ENCODE data around the gene HEATR1.
"Not testable (repeated sequence)": the region's sequence is repeated elsewhere in the genome, so short reads cannot be mapped to it uniquely, and the experiment has no call there.

Gene HEATR1

DNA sequence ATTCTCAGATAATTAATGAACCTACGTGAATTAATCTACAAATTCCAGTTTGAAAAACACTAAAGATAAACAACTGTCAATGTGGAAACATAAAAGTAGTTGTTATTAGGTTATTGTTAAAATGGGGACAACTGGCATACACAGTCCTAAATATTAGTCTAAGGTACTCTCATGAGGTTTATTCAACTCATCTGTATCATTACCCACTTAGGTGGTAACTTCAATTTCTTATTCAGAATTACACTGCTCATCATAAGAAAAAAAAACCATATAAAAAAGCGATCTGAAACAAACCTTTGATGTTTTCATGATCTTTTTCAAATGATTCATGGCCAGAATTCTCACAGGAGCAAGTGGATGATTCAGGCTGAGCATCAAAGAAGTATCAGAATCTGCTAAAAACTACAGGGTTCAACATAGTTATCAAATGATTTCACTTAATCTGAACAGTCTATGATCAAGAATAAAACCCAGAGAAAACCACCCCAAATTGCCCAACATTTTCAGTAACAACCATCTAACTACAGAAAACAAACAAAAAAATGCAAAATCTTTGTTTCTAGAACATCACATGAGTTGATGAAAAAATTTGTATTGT lies 13.7 kb downstream of the HEATR1 start:
- no peak for DNase-seq

- DNase-seq = no peak
Observed at GRCh38 chr1:236589531-236589930, 14.8 kb downstream of the HEATR1 start.

GRCh38 chr1:236581528-236581927 lies 22.8 kb downstream of the HEATR1 start:
- no peak for DNase-seq

DNA sequence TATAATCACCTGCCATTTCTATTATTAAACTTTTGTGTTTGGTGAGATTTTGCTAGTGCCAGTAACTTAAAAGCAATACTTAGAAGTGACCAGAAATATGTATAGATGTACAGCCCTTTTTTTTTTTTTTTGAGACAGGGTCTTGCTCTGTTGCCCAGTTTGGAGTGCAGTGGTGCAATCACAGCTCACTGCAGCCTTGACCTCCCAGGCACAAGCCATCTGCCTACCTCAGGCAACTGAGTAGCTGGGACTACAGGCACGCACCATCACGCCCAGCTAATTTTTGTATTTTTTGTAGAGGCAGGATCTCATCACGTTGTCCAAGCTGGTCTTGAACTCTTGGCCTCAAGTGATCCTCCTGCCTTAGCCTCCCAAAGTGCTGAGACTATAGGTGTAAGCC lies 23.9 kb downstream of the HEATR1 start:
- not testable (repeated sequence) for DNase-seq

DNA sequence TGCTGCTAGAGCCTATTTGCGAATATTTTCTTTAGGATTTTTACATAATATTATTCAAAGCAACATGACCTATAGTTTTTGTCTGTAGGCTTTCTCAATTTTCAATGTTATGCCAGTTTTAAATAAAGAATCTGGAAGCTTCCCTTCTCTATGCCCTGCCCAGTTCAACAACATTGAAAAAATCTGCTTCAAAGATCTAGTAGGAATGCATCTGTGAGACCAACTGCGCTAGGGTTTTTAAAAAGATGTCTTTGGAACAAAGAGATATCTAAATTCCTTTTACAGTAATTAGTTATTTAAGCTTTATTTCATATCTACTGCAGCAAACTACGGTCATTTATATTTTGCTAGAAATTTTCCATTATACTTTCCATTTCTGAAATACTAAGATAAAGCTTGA lies 25.7 kb downstream of the HEATR1 start:
- no peak for DNase-seq

- DNase-seq = not testable (repeated sequence)
Observed at GRCh38 chr1:236577041-236577440, 27.3 kb downstream of the HEATR1 start.

- no peak for DNase-seq
Observed at GRCh38 chr1:236576004-236576403, 28.3 kb downstream of the HEATR1 start.

DNA sequence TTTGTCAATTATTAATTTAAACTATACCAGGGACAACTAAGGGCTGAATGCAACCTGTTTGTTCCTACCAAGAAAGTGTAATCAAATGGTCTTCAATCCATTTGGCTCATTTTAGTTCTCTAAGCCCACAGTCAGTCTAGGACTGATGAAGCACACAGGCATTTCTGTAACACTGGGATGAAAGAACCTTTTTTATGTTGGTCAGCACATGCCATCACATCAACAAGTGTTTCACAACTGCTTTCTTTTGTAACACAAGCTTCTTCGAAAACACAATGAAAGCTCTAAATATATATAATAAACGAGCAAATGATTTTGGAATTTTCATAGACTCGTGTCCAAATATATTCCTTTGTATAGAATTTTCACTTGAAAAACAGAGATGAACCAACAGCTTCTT lies 28.8 kb downstream of the HEATR1 start:
- DNase-seq = no peak

DNA sequence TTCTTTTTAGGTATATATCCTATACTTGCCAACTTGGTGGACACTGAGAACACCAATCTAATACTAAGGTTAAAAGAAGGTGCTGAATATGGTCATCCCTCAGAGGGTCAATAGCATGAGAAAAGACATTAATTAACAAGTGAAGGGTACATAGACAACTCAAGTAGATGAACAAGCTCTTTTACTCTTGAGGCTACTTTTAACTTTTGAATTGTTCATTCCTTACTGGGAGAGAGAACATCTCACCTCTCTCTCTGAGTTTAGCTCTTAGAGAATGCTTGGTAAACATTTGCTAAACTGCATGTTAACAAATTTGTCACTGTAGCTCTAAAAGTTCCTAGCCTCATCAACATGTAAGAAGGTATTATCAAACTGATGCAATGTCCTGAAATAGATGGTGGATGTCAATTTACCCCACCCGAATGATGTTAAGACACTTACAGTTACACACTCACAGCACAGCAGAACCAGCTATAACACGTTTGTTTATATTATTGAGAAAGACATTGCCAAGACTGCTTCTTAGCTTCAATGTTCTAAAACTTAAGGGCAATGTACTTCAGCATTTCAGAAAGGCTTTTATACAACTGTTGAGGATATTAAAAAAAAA lies 35.9 kb downstream of the HEATR1 start:
- no peak for DNase-seq

DNA sequence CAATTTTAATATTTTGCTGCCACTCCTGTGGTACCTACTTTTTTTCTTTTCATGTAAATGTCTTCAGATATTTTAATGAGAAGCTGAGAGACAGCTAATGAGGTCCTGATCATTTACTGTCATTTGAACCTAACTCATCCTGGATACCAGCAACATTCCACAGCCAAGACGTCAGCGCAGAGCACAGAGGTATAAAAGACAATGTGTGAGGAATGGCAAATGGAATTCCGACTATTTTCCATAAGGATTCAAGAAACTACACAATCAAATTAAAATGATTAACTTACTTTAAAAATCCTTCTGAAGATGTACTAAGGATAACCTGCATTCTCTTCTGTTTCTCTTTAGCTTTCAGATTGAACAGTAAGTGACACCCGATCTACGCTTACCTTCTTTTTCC lies 38.8 kb downstream of the HEATR1 start:
- no peak for DNase-seq

- no peak for DNase-seq
Observed at GRCh38 chr1:236561976-236562375, 42.3 kb downstream of the HEATR1 start.

DNA sequence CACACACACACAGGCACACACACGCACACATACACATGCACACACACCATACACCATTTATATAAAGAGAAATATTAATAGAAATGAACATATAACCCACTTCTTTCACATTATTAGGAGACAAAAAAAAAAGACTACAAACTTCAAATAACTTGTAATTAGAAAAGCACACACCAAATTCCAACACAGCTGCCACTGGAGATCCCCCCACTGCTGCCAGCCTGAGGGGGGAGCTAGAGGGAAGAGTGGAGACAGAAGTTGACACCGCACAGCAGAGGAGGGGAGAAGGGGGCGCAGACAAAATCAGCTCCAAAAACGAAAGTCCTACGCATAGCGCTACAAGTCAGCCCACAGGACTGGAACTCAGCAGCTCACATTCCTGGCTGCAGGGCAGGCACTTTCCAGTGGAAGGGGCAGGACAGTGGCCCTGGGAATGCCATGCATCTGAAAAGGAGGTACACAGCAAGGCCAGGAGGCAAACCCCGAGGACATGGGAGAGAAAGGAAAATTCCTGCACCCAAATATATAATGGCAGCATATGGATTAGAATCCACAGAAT lies 44.0 kb downstream of the HEATR1 start:
- DNase-seq = no peak

GRCh38 chr1:236558846-236559245 lies 45.5 kb downstream of the HEATR1 start:
- no peak for DNase-seq

- no peak for DNase-seq
Observed at GRCh38 chr1:236558081-236558480, 46.2 kb downstream of the HEATR1 start.

DNA sequence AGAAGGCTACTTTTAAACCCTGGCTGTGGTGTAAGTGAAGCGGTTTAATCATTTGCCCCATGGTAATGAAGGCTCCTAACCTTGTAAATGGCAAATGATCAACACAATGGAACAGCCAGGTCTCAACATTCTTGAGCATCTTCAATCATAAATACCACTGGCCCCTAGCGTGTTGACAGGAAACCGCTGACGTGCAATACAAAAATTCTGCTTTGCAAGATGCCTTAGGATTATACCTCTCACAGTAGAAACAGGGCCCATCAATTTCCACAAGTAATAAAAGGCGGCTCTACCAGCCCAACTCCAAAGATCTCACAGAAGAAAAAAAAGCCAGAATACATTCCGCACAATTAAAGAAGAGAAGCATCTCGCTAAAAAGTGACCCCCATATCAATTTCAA lies 47.7 kb downstream of the HEATR1 start:
- DNase-seq = no peak

- no peak for DNase-seq
Observed at GRCh38 chr1:236553370-236553769, 50.9 kb downstream of the HEATR1 start.

DNA sequence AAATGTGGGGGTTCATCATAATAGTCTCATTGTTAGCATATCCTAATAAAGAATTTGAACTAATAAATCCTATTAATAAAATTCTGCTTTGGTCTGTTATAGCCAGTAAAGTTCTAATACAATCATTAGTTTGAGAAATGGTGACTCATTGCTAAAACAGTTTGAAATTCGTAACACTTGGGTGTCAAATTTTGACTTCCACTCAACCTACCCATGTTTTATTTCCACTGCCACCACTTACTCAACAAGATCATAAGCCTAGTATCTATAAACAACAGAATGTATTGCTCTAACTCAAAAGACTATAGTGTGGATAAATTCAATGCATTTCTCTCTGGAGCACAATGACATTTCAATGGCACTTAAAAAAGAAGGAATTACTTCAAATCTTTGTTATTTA lies 51.4 kb downstream of the HEATR1 start:
- no peak for DNase-seq

GRCh38 chr1:236552096-236552495 lies 52.2 kb downstream of the HEATR1 start:
- DNase-seq = no peak

DNA sequence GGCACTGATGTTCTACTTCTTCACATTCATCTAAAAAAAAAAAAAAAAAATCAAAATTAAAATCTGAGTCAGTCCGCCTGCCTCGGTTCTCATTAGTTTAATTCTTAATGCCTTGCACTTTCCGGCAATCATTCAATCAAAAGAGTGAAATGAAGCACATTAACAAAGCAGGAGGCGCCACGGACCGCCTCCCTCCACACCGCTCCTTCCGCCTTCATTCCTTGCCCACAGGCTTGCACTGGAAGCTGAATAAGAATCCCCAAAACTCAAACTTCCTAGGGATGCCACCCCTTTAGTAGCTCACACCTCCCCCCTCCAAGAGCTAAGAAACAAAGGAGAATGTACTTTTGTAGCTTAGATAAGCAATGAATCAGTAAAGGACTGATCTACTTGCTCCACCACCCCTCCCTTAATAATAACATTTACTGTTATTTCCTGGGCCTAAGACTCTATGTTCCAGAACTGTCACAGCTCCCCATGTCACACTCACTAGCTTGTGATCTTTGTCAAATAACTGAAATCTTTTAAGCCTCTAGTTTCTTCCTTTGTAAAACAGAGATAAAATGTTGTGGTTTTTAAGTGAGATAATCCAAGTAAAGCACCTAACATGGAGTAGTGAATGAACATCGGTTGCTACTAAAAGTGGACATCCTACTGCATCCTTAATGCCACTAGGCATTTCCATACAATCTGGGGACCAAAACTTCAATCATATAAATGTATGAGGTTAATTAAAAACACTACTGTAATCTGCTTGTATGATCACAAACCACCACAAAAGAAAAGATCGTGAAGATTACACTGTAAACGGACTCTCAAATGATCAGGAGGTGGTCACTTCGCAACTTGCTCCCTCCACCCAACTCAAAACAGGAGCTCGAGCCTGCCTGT lies 53.1 kb downstream of the HEATR1 start:
- DNase-seq = no peak

DNA sequence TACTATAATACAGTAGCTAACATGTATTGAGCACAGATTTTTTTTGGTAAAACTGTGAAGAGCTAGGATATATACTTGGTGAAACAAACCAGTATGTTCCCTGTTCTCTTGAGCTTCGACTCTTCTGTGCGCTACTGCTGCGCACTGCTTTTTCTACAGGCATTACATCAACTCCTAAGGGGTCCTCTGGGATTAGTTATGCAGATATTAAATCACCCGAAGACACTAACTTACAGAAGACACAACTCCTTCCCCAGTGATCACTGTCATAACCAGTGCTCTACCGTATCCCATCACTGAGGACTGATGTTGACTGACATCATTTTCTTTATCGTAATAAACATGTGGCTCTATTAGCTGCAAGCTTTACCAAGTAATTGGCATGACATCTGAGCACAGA lies 55.9 kb downstream of the HEATR1 start:
- no peak for DNase-seq

DNA sequence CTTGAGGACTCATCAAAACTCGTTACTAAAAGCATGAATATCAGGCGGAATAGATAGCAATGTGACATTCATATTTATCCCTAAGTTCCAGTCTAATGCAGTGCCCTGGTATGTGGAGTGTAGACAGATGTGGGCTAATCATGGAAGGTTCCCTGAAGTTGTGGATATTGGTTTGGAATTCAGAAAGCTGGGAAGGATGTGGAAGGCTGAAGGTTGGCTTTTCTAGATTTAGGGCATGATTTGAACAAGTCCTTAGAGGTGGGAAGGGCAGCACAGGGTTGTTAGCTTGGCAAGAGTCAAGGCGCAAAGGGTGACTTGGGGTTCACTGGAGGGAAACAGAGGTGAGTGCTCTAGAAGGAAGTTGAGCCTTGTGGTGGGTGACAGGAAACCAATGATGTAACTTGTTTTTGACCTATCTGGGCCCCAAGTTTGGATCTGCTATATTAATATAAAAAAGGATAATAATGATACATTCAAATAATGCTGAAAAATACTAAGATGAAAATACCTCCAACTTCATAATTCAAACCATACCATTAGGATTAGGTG lies 58.6 kb downstream of the HEATR1 start:
- DNase-seq = peak; percentile 11

DNA sequence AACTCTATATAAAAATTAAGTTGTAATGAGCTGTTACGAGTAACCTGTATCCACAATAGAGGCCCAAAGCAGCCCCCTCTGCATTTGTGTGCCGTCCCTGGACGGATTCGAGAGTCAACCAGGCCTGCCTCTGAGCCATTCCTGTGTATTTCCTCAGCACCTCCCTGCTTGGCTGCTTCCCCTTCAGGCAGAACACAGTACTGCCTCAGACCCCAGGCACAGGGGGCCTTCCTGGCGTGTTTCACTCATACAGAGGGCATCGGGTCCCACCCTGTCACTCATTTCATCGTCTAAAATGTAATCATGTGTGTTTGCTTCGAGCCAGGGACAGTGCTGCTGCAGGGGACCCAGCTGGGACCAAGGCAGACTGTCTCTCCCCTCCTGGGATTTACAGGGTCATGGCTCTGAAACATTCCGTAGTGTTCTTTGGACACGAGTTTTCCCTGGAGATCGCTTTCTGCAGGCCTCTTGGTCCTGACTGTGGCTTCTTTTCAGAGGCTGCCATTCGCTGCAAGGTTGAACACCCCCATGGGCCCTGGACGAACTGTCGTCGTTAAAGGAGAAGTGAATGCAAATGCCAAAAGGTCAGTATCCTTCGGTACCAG lies 61.1 kb downstream of the HEATR1 start:
- no peak for DNase-seq

- no peak for DNase-seq
Observed at GRCh38 chr1:236541710-236542109, 62.6 kb downstream of the HEATR1 start.
